GM12878 (cell line): ENCODE measurements around the gene NOC4L. TPM values are rescaled to one million over a fixed set of nuclear protein-coding genes. Genes with fewer than 3 reads are reported as not detected.

Source experiments
- ATAC-seq: fragments of 200-7000 bp; cut with Tn5 transposase; 3 replicates; pipeline ENCODE4 v1.9.1; 2020; ENCODE audit warnings: mild to moderate bottlenecking, moderate library complexity
- BruUV-seq: library from RNA; stranded (reverse); fragments of 400-500 nt; replicated peaks from 2 replicates; lab custom pipeline; 2021; lab: Mats Ljungman, UMichigan
- CTCF ChIA-PET: fragments of 300-600 bp; sonication (Branson Sonifier 250); formaldehyde crosslinking; extraction: SDS; loops from one replicate; lab custom pipeline; 2021; ENCODE audit warnings: inconsistent platforms; lab: Yijun Ruan, JAX
- POLR2A ChIA-PET: fragments of 350-600 bp; formaldehyde crosslinking; extraction: SDS; loops from one replicate; lab custom pipeline; 2021; ENCODE audit warnings: inconsistent platforms; lab: Charles Lee
- RAD21 ChIA-PET: fragments of 300-600 bp; sonication (Branson Sonifier 250); formaldehyde crosslinking; loops from one replicate; lab custom pipeline; 2023; ENCODE audit warnings: antibody characterized with exemption; ENCODE audit not compliant: unreplicated experiment; lab: Charles Lee
- SMC1A ChIA-PET: fragments of 300-600 bp; sonication (Branson Sonifier 250); formaldehyde crosslinking; loops from one replicate; lab custom pipeline; 2023; ENCODE audit not compliant: unreplicated experiment, uncharacterized antibody; lab: Charles Lee
- DNase-seq: peaks from one replicate; pipeline ENCODE4 v3.0.0-alpha.2; 2011; ENCODE audit warnings: low read depth, low spot score
- FAIRE-seq: peaks from 3 replicates; lab custom pipeline; 2011; peaks lifted over from hg19 to GRCh38; lab: Jason Lieb, UNC
- H2AFZ ChIP-seq: 2 replicates; pipeline ENCODE4 v1.6.0; 2011; ENCODE audit warnings: low read depth, low read length, control low read depth; ENCODE audit not compliant: control insufficient read depth
- H3K27ac ChIP-seq: 2 replicates; pipeline ENCODE4 v1.5.1; 2011; ENCODE audit warnings: control low read depth; ENCODE audit not compliant: control insufficient read depth, insufficient read depth
- H3K27me3 ChIP-seq, 2 experiments: replicated peaks in 1 of 2; 2 replicates each; pipeline versions ENCODE4 v1.6.0 to v1.6.1; 2011; ENCODE audit warnings: low read length in 1 of 2; ENCODE audit not compliant: control insufficient read depth in 2 of 2, insufficient read depth in 2 of 2
- H3K36me3 ChIP-seq, 2 experiments: 2 replicates each; pipeline ENCODE4 v1.5.1; 2011; ENCODE audit warnings: low read length in 1 of 2; ENCODE audit not compliant: control insufficient read depth in 2 of 2, insufficient read depth in 2 of 2
- H3K4me1 ChIP-seq: 2 replicates; pipeline ENCODE4 v1.6.1; 2011; ENCODE audit warnings: mild to moderate bottlenecking, low read length, moderate library complexity, mixed read lengths; ENCODE audit not compliant: control insufficient read depth, insufficient read depth
- H3K4me2 ChIP-seq: 2 replicates; pipeline ENCODE4 v1.6.0; 2011; ENCODE audit warnings: control low read depth; ENCODE audit not compliant: control insufficient read depth, insufficient read depth
- H3K4me3 ChIP-seq: fragments of 200-600 bp; sonication (generic); 2 replicates; pipeline ENCODE4 v1.5.1; 2016
- H3K79me2 ChIP-seq: 2 replicates; pipeline ENCODE4 v1.6.0; 2011; ENCODE audit warnings: low read length; ENCODE audit not compliant: control insufficient read depth, insufficient read depth
- H3K9ac ChIP-seq: 2 replicates; pipeline ENCODE4 v1.8.0; 2011; ENCODE audit warnings: low read length, control low read depth, mixed read lengths; ENCODE audit not compliant: control insufficient read depth, insufficient read depth
- H3K9me3 ChIP-seq: replicated peaks from 3 replicates; pipeline ENCODE4 v1.5.1; 2011; ENCODE audit warnings: mild to moderate bottlenecking, low read length; ENCODE audit not compliant: control insufficient read depth, insufficient read depth
- H4K20me1 ChIP-seq: 2 replicates; pipeline ENCODE4 v1.6.0; 2011; ENCODE audit not compliant: control insufficient read depth, insufficient read depth
- BACH1 ChIP-seq: fragments of 450-650 bp; IDR thresholded peaks from 2 replicates; pipeline ENCODE4 v1.6.1; 2017; ENCODE audit warnings: mild to moderate bottlenecking, borderline replicate concordance
- CEBPB ChIP-seq, 2 experiments: fragments of 150-350 bp in 1 of 2; IDR thresholded peaks; 2 replicates each; pipeline ENCODE4 v1.6.1; 2012 to 2014; ENCODE audit warnings: low read depth in 2 of 2, low read length in 2 of 2, borderline replicate concordance in 1 of 2, inconsistent platforms in 1 of 2
- CREB1 ChIP-seq: IDR thresholded peaks from 2 replicates; pipeline ENCODE4 v1.6.1; 2012; ENCODE audit warnings: low read depth, mild to moderate bottlenecking, inconsistent platforms
- DPF2 ChIP-seq: fragments of 450-650 bp; IDR thresholded peaks from 2 replicates; pipeline ENCODE4 v1.6.1; 2017; ENCODE audit warnings: mild to moderate bottlenecking
- EGR1 ChIP-seq, 2 experiments: IDR thresholded peaks; 1 replicate in 1 of 2; 2 replicates in 1 of 2; pipeline ENCODE4 v1.6.1; 2011 to 2012; ENCODE audit warnings: low read depth in 2 of 2, low read length in 2 of 2, borderline replicate concordance in 1 of 2, mild to moderate bottlenecking in 1 of 2, moderate library complexity in 1 of 2
- IKZF1 ChIP-seq: fragments of 450-650 bp; conservative IDR thresholded peaks from 2 replicates; pipeline ENCODE4 v1.6.1; 2017; ENCODE audit warnings: antibody characterized with exemption, mild to moderate bottlenecking
- JUNB ChIP-seq: IDR thresholded peaks from 2 replicates; pipeline ENCODE4 v1.6.1; 2016; ENCODE audit warnings: antibody characterized with exemption, mild to moderate bottlenecking
- LARP7 ChIP-seq: fragments of 450-650 bp; IDR thresholded peaks from 2 replicates; pipeline ENCODE4 v1.6.1; 2017; ENCODE audit warnings: mild to moderate bottlenecking
- MXI1 ChIP-seq: fragments of 150-350 bp; IDR thresholded peaks from 2 replicates; pipeline ENCODE4 v1.6.1; 2011; ENCODE audit warnings: low read depth, mild to moderate bottlenecking, inconsistent platforms, low read length, improper control_type of control experiment
- NRF1 ChIP-seq: conservative IDR thresholded peaks from 2 replicates; pipeline ENCODE4 v1.6.1; 2011; ENCODE audit warnings: mild to moderate bottlenecking, low read depth, low read length, improper control_type of control experiment
- RCOR1 ChIP-seq: conservative IDR thresholded peaks from 2 replicates; pipeline ENCODE4 v1.6.1; 2012; ENCODE audit warnings: low read depth, low read length, improper control_type of control experiment
- SIX5 ChIP-seq: IDR thresholded peaks from 2 replicates; pipeline ENCODE4 v1.6.1; 2011; ENCODE audit warnings: mild to moderate bottlenecking, low read depth, low read length, moderate library complexity; ENCODE audit not compliant: severe bottlenecking
- TCF7 ChIP-seq: IDR thresholded peaks from 2 replicates; pipeline ENCODE4 v1.6.1; 2014; ENCODE audit warnings: antibody characterized with exemption, borderline replicate concordance
- WRNIP1 ChIP-seq: IDR thresholded peaks from 2 replicates; pipeline ENCODE4 v1.6.1; 2011; ENCODE audit warnings: low read depth, low read length, improper control_type of control experiment, borderline replicate concordance
- ZBED1 ChIP-seq: IDR thresholded peaks from 2 replicates; pipeline ENCODE4 v1.6.1; 2016; ENCODE audit warnings: borderline replicate concordance
- ZSCAN29 ChIP-seq: fragments of 450-650 bp; IDR thresholded peaks from 2 replicates; pipeline ENCODE4 v1.6.1; 2017; ENCODE audit warnings: mild to moderate bottlenecking, moderate library complexity
- WGBS: methylation state at CpG from one replicate; pipeline ENCODE4 v1.1.6; 2016; ENCODE audit warnings: low lambda C conversion rate; ENCODE audit not compliant: insufficient replicate concordance, insufficient coverage; ENCODE audit errors: missing lambda C conversion rate; 5-methylcytosine and 5-hydroxymethylcytosine counted together
- in situ Hi-C: fragments of 300-500 bp; cut with MboI; formaldehyde crosslinking; loops from 9 replicates; pipeline ENCODE4 v1.14.3; 2018; ENCODE audit warnings: mixed read lengths
- intact Hi-C: fragments of 100-400 bp; cut with micrococcal nuclease; formaldehyde crosslinking; loops from one replicate; pipeline ENCODE4 v1.14.2; 2022; ENCODE audit not compliant: unreplicated experiment
- polyA plus RNA-seq, 11 experiments: library from polyadenylated mRNA; depleted of rRNA in 4 of 11; unstranded in 6 of 11; stranded (reverse) in 5 of 11; fragments of >200 nt; fragmentation: Nextera tagmentation in 4 of 11; fragmentation: Illumina TruSeq in 1 of 11; extraction: Ambion mirVana in 4 of 11; extraction: Trizol in 1 of 11; gene quantifications; 1 replicate in 1 of 11; 2 replicates in 10 of 11; pipeline versions ENCODE4 v1.2.1 to v1.2.3, GENCODE V29; 2011 to 2016; ENCODE audit warnings: inconsistent platforms in 2 of 11, missing spikeins in 2 of 11, low read depth in 1 of 11
- total RNA-seq, 4 experiments: library from RNA; depleted of rRNA in 3 of 4; stranded (reverse); fragments of >200 nt in 3 of 4; fragmentation: Illumina TruSeq in 1 of 4; extraction: Trizol in 1 of 4; gene quantifications; 2 replicates each; pipeline versions ENCODE4 v1.2.1 to v1.2.3, GENCODE V29; 2013 to 2021
- TF ChIP-seq, protein P1 (sequence below): fragments of 450-650 bp; IDR thresholded peaks from 2 replicates; pipeline ENCODE4 v1.6.1; 2014; ENCODE audit warnings: mild to moderate bottlenecking
- TF ChIP-seq, protein P2 (sequence below): IDR thresholded peaks from 2 replicates; pipeline ENCODE4 v1.6.1; 2012; ENCODE audit warnings: low read depth, low read length, improper control_type of control experiment
- TF ChIP-seq, protein P3 (sequence below): fragments of 150-350 bp; IDR thresholded peaks from 2 replicates; pipeline ENCODE4 v1.6.1; 2014; ENCODE audit warnings: mild to moderate bottlenecking, low read depth, low read length

NOC4L gene
- total and polyA plus RNA-seq, 10 of the 15 experiments (the other 5 are each of a cell fraction or from before 2014, with no cell fraction given): 0.72 to 68.2 (median 15.2) TPM

DNA sequence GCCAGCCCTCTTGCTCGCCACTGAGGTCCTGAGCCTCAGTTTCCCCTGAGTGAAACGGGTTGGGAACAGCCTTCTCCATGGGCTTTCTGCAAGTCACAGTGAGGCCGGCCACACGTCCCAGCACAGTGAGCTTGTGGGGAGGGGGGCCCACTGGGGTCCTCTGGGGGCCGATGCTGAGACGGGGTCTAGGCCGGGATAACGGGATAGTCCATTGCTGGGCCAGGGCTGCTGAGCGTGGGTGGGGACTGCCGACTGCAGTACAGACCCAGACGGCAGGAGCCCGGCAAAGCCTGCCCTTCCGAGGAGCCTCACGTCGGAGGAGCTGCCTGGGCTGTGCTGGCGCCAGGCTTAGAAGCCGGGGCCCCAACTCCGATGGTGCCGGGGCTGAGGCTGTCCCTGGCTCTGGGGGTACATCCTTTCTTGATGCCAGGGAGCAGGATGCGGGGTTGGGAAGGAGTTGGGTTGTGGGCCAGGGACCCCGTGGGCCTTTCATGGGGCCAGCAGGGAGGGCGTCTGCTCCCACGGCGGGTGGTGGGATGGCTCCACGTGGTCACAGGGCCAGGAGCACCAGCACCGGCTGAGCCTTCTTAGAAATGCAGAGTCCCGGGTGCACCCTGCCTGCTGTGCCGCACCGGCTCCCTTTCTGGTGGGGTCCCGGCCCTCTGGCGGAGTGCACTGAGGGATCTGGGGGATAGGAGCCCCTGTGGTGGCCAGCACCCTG, 24.2 kb downstream of the NOC4L start:
- FAIRE-seq (no peak), DNase-seq (no peak), ATAC-seq (no peak)
- H3K27ac ChIP-seq: no peak overlapping the region
- ChIA-PET CTCF (no interaction called here), SMC1A (no interaction called here), RAD21 (no interaction called here), POLR2A (no interaction called here)
- H3K4me1 ChIP-seq: no peaks in the 10 kb centered on the region
- TF ChIP-seq WRNIP1 (no peak), CREB1 (no peak), BACH1 (no peak), JUNB (no peak), MXI1 (no peak), SIX5 (no peak), IKZF1 (no peak), NRF1 (no peak), RCOR1 (no peak), CEBPB (IDR thresholded peaks at IDR 0.05; ENCODE audit: borderline replicate concordance in 1 of 2, low read depth in 2 of 2, low read length in 2 of 2) (no peak), EGR1 (IDR thresholded peaks at IDR 0.05; ENCODE audit: borderline replicate concordance in 1 of 2, low read depth in 2 of 2, low read length in 2 of 2) (no peak), ZBED1 (no peak), ZSCAN29 (no peak), TCF7 (no peak), LARP7 (no peak), DPF2 (no peak)
- TF ChIP-seq, protein P1, sequence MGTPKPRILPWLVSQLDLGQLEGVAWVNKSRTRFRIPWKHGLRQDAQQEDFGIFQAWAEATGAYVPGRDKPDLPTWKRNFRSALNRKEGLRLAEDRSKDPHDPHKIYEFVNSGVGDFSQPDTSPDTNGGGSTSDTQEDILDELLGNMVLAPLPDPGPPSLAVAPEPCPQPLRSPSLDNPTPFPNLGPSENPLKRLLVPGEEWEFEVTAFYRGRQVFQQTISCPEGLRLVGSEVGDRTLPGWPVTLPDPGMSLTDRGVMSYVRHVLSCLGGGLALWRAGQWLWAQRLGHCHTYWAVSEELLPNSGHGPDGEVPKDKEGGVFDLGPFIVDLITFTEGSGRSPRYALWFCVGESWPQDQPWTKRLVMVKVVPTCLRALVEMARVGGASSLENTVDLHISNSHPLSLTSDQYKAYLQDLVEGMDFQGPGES: no peak
- TF ChIP-seq, protein P2, sequence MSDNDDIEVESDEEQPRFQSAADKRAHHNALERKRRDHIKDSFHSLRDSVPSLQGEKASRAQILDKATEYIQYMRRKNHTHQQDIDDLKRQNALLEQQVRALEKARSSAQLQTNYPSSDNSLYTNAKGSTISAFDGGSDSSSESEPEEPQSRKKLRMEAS: no peak
- TF ChIP-seq, protein P3, sequence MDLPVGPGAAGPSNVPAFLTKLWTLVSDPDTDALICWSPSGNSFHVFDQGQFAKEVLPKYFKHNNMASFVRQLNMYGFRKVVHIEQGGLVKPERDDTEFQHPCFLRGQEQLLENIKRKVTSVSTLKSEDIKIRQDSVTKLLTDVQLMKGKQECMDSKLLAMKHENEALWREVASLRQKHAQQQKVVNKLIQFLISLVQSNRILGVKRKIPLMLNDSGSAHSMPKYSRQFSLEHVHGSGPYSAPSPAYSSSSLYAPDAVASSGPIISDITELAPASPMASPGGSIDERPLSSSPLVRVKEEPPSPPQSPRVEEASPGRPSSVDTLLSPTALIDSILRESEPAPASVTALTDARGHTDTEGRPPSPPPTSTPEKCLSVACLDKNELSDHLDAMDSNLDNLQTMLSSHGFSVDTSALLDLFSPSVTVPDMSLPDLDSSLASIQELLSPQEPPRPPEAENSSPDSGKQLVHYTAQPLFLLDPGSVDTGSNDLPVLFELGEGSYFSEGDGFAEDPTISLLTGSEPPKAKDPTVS: no peak
- no peak overlapping the region for H3K9ac ChIP-seq
- no peaks in the 10 kb centered on the region for H4K20me1 ChIP-seq
- in situ Hi-C loops: no loop called here
- no TSS peak for BruUV-seq
- WGBS: 77% methylated on average over 31 of the region's 31 CpGs
- intact Hi-C loops: no loop called here
- H3K36me3 ChIP-seq: no peaks in the 10 kb centered on the region
- H3K4me2 ChIP-seq: no peak overlapping the region
- no peaks in the 10 kb centered on the region for H3K27me3 ChIP-seq
- H3K79me2 ChIP-seq: no peaks in the 10 kb centered on the region
- H2AFZ ChIP-seq: no peak overlapping the region
- no peaks in the 10 kb centered on the region for H3K9me3 ChIP-seq
- H3K4me3 ChIP-seq: no peak overlapping the region
